VCaP (cell line): Measurements from ENCODE around the gene TMPRSS3.
A peak's percentile ranks its signal among the peaks of the same experiment; 100 is the strongest.

Experiments used
- H3K27ac ChIP-seq: fragments of 450-650 bp; 2 replicates; pipeline ENCODE4 v1.5.1; 2017
- CTCF ChIP-seq: fragments of 450-650 bp; conservative IDR thresholded peaks from 2 replicates; pipeline ENCODE4 v1.5.1; 2017; ENCODE audit warnings: mild to moderate bottlenecking, moderate library complexity

Gene TMPRSS3

GRCh38 chr21:42347601-42348327, 48.1 kb downstream of the TMPRSS3 start:
- TF ChIP-seq CTCF, result no peak
- no peak overlapping the region for H3K27ac ChIP-seq

GRCh38 chr21:42346866-42347600, 48.8 kb downstream of the TMPRSS3 start:
- H3K27ac ChIP-seq, result no peak overlapping the region
- TF ChIP-seq CTCF, result no peak

GRCh38 chr21:42346441-42346840, 49.4 kb downstream of the TMPRSS3 start:
- TF ChIP-seq CTCF, result no peak
- H3K27ac ChIP-seq, result no peak overlapping the region

GRCh38 chr21:42344631-42345030, 51.2 kb downstream of the TMPRSS3 start:
- H3K27ac ChIP-seq, result no peak overlapping the region
- TF ChIP-seq CTCF, result no peak

GRCh38 chr21:42343963-42344510, 51.8 kb downstream of the TMPRSS3 start:
- no peak overlapping the region for H3K27ac ChIP-seq
- TF ChIP-seq CTCF, result no peak

GRCh38 chr21:42343556-42343955, 52.3 kb downstream of the TMPRSS3 start:
- TF ChIP-seq CTCF, result no peak
- H3K27ac ChIP-seq, result peak overlapping the region; percentile 21; the same call in 1 of the 2 replicates

- no peak for TF ChIP-seq CTCF
- H3K27ac ChIP-seq, result peak overlapping the region; percentile 21; the same call in 1 of the 2 replicates
Measured at GRCh38 chr21:42343101-42343500, 52.8 kb downstream of the TMPRSS3 start.
